PC-9 (cell line): Measurements from ENCODE around the gene GPRASP3.

Experiments used
- EZH2 ChIP-seq: fragments of 200-600 bp; sonication (generic); IDR thresholded peaks from 2 replicates; pipeline ENCODE4 v1.8.0; 2017; ENCODE audit warnings: antibody characterized with exemption, low read depth
- TF ChIP-seq, protein P1 (sequence below): fragments of 200-600 bp; sonication (generic); conservative IDR thresholded peaks from 2 replicates; pipeline ENCODE4 v1.6.1; 2017; ENCODE audit warnings: mixed run types, antibody characterized with exemption, mild to moderate bottlenecking, moderate library complexity

DNA sequence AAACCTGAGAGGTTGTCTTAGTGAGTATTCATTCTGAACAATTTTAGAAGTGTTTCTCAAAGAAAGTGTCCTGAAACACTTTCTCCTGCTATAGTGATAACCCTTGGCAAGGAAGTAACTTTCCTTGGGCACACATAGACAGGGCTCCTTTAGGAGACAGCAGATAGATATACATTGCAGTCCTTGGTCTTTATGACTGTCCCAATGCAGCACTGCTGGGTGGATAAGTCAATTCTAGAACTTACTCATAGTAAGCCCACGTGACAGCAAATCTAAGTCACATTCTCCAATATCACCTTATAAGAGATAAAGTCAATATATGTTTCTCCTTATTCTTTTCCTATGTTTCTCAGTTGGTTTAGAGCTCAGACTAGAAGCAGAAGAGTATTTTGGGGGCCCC, 46.7 kb downstream of the GPRASP3 start:
- TF ChIP-seq, protein P1, sequence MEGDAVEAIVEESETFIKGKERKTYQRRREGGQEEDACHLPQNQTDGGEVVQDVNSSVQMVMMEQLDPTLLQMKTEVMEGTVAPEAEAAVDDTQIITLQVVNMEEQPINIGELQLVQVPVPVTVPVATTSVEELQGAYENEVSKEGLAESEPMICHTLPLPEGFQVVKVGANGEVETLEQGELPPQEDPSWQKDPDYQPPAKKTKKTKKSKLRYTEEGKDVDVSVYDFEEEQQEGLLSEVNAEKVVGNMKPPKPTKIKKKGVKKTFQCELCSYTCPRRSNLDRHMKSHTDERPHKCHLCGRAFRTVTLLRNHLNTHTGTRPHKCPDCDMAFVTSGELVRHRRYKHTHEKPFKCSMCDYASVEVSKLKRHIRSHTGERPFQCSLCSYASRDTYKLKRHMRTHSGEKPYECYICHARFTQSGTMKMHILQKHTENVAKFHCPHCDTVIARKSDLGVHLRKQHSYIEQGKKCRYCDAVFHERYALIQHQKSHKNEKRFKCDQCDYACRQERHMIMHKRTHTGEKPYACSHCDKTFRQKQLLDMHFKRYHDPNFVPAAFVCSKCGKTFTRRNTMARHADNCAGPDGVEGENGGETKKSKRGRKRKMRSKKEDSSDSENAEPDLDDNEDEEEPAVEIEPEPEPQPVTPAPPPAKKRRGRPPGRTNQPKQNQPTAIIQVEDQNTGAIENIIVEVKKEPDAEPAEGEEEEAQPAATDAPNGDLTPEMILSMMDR = no peak
- no peak for TF ChIP-seq EZH2
